Loucy (cell line): ENCODE data around the gene KIR3DL1.
"Not testable (repeated sequence)": the region's sequence is repeated elsewhere in the genome, so short reads cannot be mapped to it uniquely, and the experiment has no call there.

ENCODE experiments used
- CTCF ChIP-seq: fragments of 200-600 bp; sonication (generic); conservative IDR thresholded peaks from 2 replicates; pipeline ENCODE4 v1.5.1; 2014; ENCODE audit warnings: mild to moderate bottlenecking, antibody characterized with exemption, low read length
- EZH2phosphoT487 ChIP-seq: fragments of 200-600 bp; IDR thresholded peaks from 2 replicates; pipeline ENCODE4 v1.6.1; 2018; ENCODE audit warnings: antibody characterized with exemption, mild to moderate bottlenecking, moderate library complexity, borderline replicate concordance

GRCh38 chr19:54824416-54824815 lies 8.1 kb downstream of the KIR3DL1 start:
- TF ChIP-seq CTCF, EZH2phosphoT487: not testable (repeated sequence)
